LNCAP (cell line): ENCODE data around the gene ADGB.

Source experiments
- CTCF ChIP-seq: fragments of 450-650 bp; IDR thresholded peaks from 2 replicates; pipeline ENCODE4 v1.5.1; 2017; ENCODE audit warnings: mild to moderate bottlenecking

The ADGB gene

GRCh38 chr6:146709036-146709622 is 110.4 kb downstream of the ADGB start:
- TF ChIP-seq CTCF: no peak

DNA sequence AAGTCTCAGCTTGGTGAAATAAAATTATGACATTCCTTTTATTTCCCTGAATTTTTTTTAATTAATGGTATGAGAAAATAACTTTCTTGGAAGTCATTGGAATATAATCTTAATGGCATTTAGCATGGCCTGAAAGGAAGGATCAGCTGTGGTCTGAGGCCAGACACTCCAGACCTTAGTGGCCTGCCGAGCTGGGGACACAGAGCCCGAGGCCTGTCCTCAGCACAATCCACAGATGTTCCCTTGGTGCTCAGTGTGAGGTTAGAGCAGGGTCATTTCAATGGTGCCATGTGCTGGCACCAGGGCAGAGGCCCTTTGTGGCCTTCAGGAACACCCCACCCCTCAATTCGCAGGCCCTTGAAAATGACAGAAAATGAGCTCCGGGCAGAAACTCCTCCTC is 120.6 kb downstream of the ADGB start:
- TF ChIP-seq CTCF: no peak

- TF ChIP-seq CTCF: no peak
These were observed 140.9 kb downstream of the ADGB start for GRCh38 chr6:146739696-146740095.

DNA sequence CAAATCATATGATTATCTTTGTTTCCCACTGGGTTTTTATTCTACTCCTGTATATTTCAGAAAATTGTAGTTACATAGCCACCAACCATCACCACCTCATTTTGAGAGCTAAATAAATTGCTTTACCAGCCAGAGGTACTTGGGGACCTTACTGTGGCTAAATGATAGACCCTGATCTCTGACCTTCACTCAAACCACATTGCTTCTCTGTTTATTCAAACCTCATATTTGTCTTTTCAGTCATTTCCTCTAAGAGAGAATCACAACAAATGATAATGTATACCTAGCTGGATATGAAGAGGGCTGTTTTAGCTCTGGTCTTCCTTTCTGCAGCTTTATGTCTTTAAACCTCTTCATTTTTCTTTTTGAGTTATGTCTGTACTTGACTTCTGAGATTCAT is 142.8 kb downstream of the ADGB start:
- no peak for TF ChIP-seq CTCF

- TF ChIP-seq CTCF: no peak
These were observed 154.5 kb downstream of the ADGB start for GRCh38 chr6:146753306-146753705.

DNA sequence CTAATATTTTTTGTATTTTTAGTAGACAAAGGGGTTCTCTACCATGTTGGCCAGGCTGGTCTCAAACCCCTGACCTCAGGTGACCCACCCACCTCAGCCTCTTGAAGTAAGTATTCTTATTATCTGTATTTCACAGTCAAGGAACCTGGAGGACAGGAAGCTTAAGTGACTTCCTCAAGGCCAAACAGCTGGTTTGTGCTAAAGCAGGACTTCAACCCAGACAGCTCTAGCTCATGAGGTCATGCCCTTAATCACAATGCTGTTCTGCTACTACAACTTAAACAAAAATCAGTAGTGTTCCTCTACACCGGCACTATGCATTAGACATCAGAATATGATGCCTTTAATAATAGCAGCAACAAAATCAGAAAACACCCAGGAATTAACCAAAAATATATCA is 168.9 kb downstream of the ADGB start:
- no peak for TF ChIP-seq CTCF

DNA sequence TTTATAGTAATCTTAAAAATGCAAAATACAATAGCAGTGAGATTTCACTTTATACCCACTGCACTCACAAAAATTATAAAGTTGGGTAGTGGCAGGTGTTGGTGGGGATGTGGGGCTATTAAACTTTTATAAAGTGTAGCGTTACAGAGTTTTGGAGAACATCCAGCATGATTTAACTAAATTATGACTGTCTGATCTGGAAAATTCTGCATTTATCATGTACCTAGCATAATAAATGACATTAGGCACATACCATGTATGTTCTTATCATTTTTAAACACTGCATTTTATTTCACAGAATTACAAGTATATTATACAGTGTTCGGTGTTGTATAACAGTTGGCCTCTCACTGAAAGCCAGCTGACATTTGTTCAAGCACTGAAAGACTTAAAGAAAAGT is 169.9 kb downstream of the ADGB start:
- TF ChIP-seq CTCF: no peak
